ENCODE data around the gene INPP5A. TPM values are rescaled to one million over a fixed set of nuclear protein-coding genes. Genes with fewer than 3 reads are reported as not detected.

INPP5A gene
- total RNA-seq, 1 experiment from 2014 or later, result 22.6 TPM

- TF ChIP-seq EZH2phosphoT487 (IDR thresholded peaks at IDR 0.05; ENCODE audit: borderline replicate concordance, low read length) (no peak), EZH2 (IDR thresholded peaks at IDR 0.05; ENCODE audit: low read length, unreplicated experiment) (no peak), CTCF (conservative IDR thresholded peaks at IDR 0.05; ENCODE audit: low read depth, low read length) (no peak)
- BruUV-seq (replicated peaks), result no TSS peak
- no peaks in the 10 kb centered on the region for H4K20me1 ChIP-seq (ENCODE audit: low read length)
Observed at GRCh38 chr10:132687181-132687892, 149.8 kb downstream of the INPP5A start.

DNA sequence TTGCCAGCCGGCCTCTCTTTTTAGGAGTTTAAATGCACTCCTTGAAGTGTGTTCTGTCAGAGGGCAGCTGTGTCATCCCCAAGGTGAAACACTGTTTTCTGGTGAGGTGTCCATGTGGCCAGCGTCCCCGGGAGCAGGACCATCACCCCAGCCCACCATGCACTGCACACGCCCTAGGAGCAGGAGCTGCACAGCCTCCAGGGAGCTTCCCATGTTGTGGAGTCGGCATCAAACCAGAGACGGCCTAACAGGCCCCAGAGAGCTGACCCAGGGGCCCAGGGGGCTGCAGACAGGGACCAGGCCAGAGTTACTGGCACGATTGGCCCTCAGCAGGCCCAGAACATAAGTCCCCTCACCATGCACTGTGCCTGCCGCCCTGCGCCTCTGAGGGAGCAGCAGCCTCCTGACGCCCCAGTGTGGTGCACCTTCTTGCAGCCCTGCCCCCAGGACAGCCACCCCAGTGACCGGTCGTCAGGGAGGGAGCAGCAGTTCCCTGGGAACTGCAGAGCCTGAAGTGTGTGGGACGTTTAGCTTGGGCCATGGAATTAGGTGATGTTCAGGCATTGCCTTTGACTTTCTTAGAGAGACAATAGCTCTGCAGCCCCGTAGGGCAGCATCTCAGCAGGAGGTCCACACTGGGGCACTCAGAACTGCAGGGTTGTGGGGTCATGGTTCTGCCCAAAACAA, 150.4 kb downstream of the INPP5A start:
- H3K79me2 ChIP-seq (ENCODE audit: low read length), result peaks cover 64% of the 10 kb centered on the region
- H3K9me2 ChIP-seq (replicated peaks; ENCODE audit: low read length), result no peaks in the 10 kb centered on the region
- no peaks in the 10 kb centered on the region for H3K9me3 ChIP-seq (ENCODE audit: low read length)
- no peak overlapping the region for H3K27ac ChIP-seq (ENCODE audit: low read length)
- ChIA-PET CTCF (no interaction called here), POLR2A (ENCODE audit: unreplicated experiment) (no interaction called here)
- DNase-seq (no peak), ATAC-seq (no peak)
- BruUV-seq (replicated peaks), result no TSS peak
- H4K20me1 ChIP-seq (ENCODE audit: low read length), result no peaks in the 10 kb centered on the region
- 0 out of 2 replicates have a peak, but pooled peaks cover 6% of the 10 kb centered on the region for H3K36me3 ChIP-seq (ENCODE audit: low read depth, low read length)
- H3K9ac ChIP-seq (ENCODE audit: low read length), result no peak overlapping the region
- peaks cover 8% of the 10 kb centered on the region for H3F3A ChIP-seq (ENCODE audit: low read length, unreplicated experiment)
- H3K4me2 ChIP-seq (ENCODE audit: low read length), result no peak overlapping the region
- no peak overlapping the region for H3K4me3 ChIP-seq (ENCODE audit: low read length)
- no peak for TF ChIP-seq EZH2phosphoT487 (IDR thresholded peaks at IDR 0.05; ENCODE audit: borderline replicate concordance, low read length)
- no peak for TF ChIP-seq EZH2 (IDR thresholded peaks at IDR 0.05; ENCODE audit: low read length, unreplicated experiment)
- no peak for TF ChIP-seq CTCF (conservative IDR thresholded peaks at IDR 0.05; ENCODE audit: low read depth, low read length)
- no peak overlapping the region for H2AFZ ChIP-seq (ENCODE audit: low read length)
- no peaks in the 10 kb centered on the region for H3K27me3 ChIP-seq (ENCODE audit: low read length)
- peaks cover 32% of the 10 kb centered on the region for H3K4me1 ChIP-seq (ENCODE audit: insufficient read depth, low read length)
- intact Hi-C loops (cut with micrococcal nuclease), result loop anchor here (5.0 kb wide), 1 partner anchor 36 kb away; no protein-coding TSS in a partner anchor

More at GRCh38 chr10:132687181-132687892, 149.8 kb downstream of the INPP5A start:
- Histone ChIP-seq H3F3A (ENCODE audit: low read length, unreplicated experiment) (peaks cover 8% of the 10 kb centered on the region), H3K4me3 (ENCODE audit: low read length) (no peak overlapping the region), H3K9ac (ENCODE audit: low read length) (no peak overlapping the region), H3K27me3 (ENCODE audit: low read length) (no peaks in the 10 kb centered on the region), H3K4me1 (ENCODE audit: insufficient read depth, low read length) (peaks cover 32% of the 10 kb centered on the region), H3K9me3 (ENCODE audit: low read length) (no peaks in the 10 kb centered on the region), H3K9me2 (replicated peaks; ENCODE audit: low read length) (no peaks in the 10 kb centered on the region), H3K4me2 (ENCODE audit: low read length) (no peak overlapping the region), H3K79me2 (ENCODE audit: low read length) (peaks cover 71% of the 10 kb centered on the region), H3K27ac (ENCODE audit: low read length) (no peak overlapping the region), H3K36me3 (ENCODE audit: low read depth, low read length) (peaks cover 6% of the 10 kb centered on the region; the same call in 1 of the 2 replicates), H2AFZ (ENCODE audit: low read length) (no peak overlapping the region)
- ATAC-seq, result no peak
- no peak for DNase-seq
- ChIA-PET POLR2A (ENCODE audit: unreplicated experiment) (no interaction called here), CTCF (no interaction called here)
- intact Hi-C loops (cut with micrococcal nuclease), result loop anchor here (5.0 kb wide), 1 partner anchor 35 kb away; no protein-coding TSS in a partner anchor

All from PC-3 (cell line).